HG03175 (cell line): Measurements from ENCODE around the gene HIP1.
"Not testable (repeated sequence)": the region's sequence is repeated elsewhere in the genome, so short reads cannot be mapped to it uniquely, and the experiment has no call there.

Experiments
- ATAC-seq: cut with Tn5 transposase; IDR thresholded peaks from one replicate; pipeline ENCODE4 v1.9.1; 2021; ENCODE audit warnings: mild to moderate bottlenecking, moderate library complexity; ENCODE audit not compliant: unreplicated experiment

The HIP1 gene

DNA sequence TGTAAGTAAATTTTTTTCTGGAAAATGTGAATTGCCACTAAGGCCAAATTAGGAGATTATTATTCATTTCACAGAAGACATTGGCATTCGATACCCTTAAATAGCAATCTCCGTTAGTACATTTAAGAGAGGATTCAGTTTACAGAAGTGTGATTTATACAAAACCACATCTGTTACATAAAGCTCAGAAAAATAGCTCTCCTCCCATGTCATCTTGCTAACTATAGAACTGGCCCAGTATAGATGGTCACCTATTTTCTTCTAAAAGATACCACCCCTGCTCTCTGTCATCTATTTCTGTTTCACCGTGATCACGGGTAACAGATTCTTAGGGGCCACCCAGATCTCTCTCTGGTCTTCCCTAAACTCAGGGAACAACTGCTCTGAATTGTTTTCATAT lies 119.1 kb downstream of the HIP1 start:
- no peak for ATAC-seq

GRCh38 chr7:75617634-75618234 lies 121.0 kb downstream of the HIP1 start:
- no peak for ATAC-seq

DNA sequence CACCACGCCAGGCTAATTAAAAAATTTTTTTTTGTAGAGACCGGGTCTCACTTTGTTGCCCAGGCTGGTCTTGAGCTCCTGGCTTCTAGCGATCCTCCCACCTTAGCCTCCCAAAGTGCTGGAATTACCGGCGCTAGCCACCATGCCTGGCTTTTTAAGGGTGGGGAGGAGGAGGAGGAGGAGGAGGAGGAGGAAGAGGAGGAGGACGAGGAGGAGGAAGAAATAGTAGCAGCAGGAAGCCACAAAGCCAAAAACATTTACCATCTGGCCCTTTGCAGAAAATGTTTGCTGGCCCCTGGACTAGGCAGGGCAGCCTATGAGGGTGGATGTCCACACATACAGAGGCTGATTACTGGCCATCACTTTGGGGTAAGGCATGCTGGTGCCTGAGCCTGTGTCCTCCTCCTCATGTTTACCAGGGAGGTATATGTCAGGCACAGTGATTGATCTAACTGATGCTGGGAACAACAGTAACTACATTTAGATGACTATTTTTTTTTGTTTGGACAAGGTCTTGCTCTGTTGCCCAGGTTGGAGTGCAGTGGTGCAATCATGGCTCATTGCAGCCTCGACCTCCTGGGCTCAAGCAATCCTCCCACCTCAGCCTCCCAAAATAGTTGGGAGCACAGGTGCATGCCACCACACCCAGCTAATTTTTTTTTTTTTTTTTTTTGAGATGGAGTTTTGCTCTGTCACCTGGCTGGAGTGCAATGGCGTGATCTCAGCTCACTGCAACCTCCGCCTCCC lies 122.1 kb downstream of the HIP1 start:
- ATAC-seq, result no peak

- no peak for ATAC-seq
Measured at GRCh38 chr7:75614401-75614800, 124.3 kb downstream of the HIP1 start.

- no peak for ATAC-seq
Measured at GRCh38 chr7:75613351-75613750, 125.4 kb downstream of the HIP1 start.

GRCh38 chr7:75611557-75612178 lies 127.1 kb downstream of the HIP1 start:
- ATAC-seq, result no peak

- not testable (repeated sequence) for ATAC-seq
Measured at GRCh38 chr7:75609416-75609815, 129.3 kb downstream of the HIP1 start.

DNA sequence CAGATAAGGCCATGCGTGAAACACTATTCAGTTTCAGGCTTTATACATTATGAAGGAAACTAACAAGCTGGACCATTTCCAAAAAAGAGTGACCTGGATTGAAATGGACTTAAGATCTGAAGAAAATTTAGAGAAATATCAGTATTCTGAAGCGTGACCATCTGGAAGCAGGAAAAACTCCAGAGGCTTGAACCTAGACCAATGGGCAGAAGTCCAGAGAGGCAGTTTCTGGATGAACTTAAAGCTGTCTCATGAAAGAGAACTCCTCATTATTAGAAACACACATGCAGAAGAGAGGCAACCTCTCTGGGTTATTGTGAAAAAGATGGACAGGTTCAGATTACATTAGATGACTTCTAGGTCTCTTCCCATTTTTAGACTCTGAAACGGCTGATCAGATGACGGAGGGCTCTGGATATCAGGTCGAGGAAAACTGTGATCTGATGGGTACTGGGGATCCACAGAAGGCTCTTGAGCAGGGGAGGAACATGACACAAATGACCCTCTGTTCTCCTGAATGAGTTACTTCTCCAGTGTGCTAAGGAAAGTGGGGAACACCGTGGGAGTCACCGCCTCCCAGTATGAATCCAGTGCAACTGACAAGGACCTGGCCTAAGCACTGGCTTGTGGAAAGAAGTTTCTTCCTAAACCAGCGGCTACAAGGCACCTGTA lies 130.2 kb downstream of the HIP1 start:
- ATAC-seq, result no peak

GRCh38 chr7:75604408-75604807 lies 134.3 kb downstream of the HIP1 start:
- no peak for ATAC-seq

DNA sequence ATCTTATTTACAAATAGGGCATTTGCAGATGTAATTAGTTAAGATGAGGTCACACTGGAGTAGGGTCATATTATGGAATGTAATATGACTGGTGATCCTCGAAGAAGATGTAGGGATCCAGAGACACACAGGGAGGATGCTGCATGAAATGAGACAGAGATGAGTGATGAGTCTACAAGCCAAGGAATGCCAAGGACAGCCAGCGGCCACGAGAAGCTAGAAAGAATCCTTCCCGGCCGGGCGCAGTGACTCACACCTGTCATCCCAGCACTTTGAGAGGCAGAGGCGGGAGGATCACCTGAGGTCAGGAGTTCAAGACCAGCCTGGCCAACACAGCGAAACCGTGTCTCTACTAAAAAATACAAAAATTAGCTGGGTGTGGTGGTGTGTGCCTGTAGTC lies 135.9 kb downstream of the HIP1 start:
- ATAC-seq, result not testable (repeated sequence)

- ATAC-seq, result no peak
Measured at GRCh38 chr7:75601539-75601938, 137.2 kb downstream of the HIP1 start.

DNA sequence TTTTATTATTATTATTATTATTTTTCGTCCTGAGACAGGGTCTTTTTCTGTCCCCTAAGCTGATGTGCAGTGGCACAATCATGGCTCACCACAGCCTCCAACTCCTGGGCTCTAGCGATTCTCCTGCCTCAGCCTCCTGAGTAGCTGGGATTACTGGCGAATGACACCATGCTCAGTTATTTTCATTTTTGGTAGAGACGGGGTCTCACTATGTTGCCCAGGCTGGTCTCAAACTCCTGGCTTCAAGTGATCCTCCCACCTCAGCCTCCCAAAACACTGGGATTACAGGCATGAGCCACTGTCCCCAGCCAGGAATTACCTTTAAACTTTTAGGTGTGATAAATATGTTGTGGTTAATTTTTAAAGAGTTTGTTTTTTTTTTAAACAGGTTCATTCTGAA lies 138.0 kb downstream of the HIP1 start:
- not testable (repeated sequence) for ATAC-seq

DNA sequence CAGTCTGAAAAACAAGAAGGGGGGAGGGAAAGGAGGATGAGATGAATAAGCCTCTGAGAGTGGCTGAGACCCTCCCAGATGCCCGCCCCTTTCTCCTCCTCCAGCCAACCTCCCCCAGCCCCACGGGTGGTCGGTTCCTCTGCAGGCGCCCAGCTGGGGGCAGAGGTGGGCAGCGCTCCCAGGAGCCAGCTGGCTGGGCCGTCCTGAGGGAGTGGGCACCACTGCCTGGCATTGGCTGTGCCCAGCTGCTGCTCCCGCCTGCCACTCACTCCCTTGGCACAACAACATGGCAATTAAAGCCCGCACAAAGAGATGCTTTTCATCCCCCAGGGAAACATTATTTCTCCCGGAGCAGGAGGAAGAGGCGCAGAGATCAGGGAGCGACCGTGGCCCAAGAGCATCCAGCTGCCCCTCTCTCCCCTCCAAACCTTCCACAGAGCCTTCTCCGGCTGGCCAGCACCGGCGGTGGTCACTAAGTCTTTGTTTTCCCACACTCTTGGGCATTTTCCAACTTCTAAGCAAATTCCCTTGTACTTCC lies 139.4 kb downstream of the HIP1 start:
- ATAC-seq, result no peak

- ATAC-seq, result peak; percentile 49
Measured at GRCh38 chr7:75596727-75597614, 141.8 kb downstream of the HIP1 start.

GRCh38 chr7:75595766-75596165 lies 143.0 kb downstream of the HIP1 start:
- ATAC-seq, result no peak

- not testable (repeated sequence) for ATAC-seq
Measured at GRCh38 chr7:75593500-75594184, 145.1 kb downstream of the HIP1 start.

DNA sequence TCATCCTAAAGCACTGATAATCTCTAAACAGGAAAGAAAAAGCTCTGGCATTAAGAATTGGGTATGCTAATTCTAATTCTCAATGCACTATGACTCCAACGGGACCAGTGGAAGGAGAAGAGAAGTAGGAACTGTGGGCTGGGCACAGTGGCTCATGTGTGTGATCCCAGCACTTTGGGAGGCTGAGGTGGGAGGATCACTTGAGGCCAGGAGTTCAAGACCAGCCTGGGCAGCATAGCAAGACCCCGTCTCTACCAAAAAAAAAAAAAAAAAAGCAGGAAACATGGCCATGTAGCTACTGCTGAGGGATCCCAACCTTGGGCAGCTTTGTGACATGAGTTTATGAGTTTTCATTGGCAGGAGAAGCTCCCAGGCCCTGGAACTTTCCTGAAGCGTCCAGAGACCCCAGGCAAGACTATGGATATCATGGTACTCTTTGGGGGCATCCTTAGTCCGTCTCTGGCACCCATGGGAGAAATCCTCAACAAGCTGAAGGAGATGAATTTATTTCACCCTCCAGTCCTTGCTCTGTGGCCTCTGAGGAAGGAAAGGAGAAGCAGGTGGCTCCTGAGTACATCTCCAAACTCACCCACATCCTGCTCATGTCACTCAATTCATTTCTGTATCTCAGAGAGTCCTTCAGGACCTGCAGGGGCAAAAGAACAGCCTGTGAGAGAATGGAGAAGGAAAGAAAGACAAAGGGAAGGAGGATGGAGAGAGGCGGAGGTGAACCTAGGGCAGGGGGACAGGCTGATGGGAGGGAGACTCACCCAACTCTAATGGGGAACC lies 147.1 kb downstream of the HIP1 start:
- ATAC-seq, result no peak

- no peak for ATAC-seq
Measured at GRCh38 chr7:75590373-75591005, 148.3 kb downstream of the HIP1 start.

DNA sequence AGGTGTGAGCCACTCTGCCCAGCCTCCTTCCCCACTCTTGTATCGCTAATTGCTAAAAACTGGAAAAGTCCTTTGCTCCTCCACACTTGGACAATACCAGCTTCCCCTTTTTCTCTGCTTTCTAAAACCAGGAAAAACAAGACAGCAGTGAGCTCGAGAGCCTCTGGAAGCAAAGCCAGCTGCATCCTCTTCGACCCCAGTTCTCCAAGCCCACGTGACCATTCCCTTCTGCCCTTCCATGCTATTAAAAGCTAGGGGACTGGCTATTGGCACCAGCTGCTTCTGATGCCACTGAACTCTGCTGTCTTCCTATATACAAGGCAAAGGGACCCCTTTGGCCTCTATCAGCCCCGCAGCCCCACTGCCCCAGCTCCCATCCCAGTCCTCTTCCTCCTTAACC lies 154.4 kb downstream of the HIP1 start:
- ATAC-seq, result no peak
